Dendritic cell treated with granulocyte-macrophage colony-stimulating factor and Interleukin-4, amounts not matched to agents 40 ng/mL and 50 ng/mL, for 4 days (primary cell): ENCODE data around the gene MTA2.
"Not testable (repeated sequence)": the region's sequence is repeated elsewhere in the genome, so short reads cannot be mapped to it uniquely, and the experiment has no call there.

Experiments
- H3K27ac Mint-ChIP-seq: one replicate; pipeline ENCODE4 v1.8.0; 2022; ENCODE audit warnings: mild to moderate bottlenecking, mixed read lengths
- H3K27me3 Mint-ChIP-seq: one replicate; pipeline ENCODE4 v1.8.0; 2022; ENCODE audit warnings: mild to moderate bottlenecking, mixed read lengths
- H3K36me3 Mint-ChIP-seq: one replicate; pipeline ENCODE4 v1.8.0; 2022; ENCODE audit warnings: low read depth, mixed read lengths
- H3K4me1 Mint-ChIP-seq: one replicate; pipeline ENCODE4 v1.8.0; 2022; ENCODE audit warnings: low read depth, mixed read lengths
- H3K4me3 Mint-ChIP-seq: one replicate; pipeline ENCODE4 v1.8.0; 2022; ENCODE audit warnings: mild to moderate bottlenecking, moderate library complexity, mixed read lengths
- H3K9me3 Mint-ChIP-seq: one replicate; pipeline ENCODE4 v1.8.0; 2022; ENCODE audit warnings: mixed read lengths
- intact Hi-C: fragments of 100-400 bp; cut with micrococcal nuclease; formaldehyde crosslinking; loops from one replicate; pipeline ENCODE4 v1.15.0; 2022

The MTA2 gene

GRCh38 chr11:62601372-62602140 lies at the start of gene MTA2:
MTA2 (minus strand) TSS chr11:62601865; CDS start chr11:62601450, 415 bp downstream.
- Mint-ChIP-seq H3K27me3 (no peaks in the 10 kb centered on the region), H3K27ac (peak within 1 kb of the TSS; percentile 90), H3K36me3 (peaks cover 97% of the 10 kb centered on the region), H3K4me1 (peaks cover 72% of the 10 kb centered on the region), H3K9me3 (no peaks in the 10 kb centered on the region), H3K4me3 (peak within 1 kb of the TSS; percentile 85)
- intact Hi-C loops = loop anchor here (1.0 kb wide), 1 partner anchor 45 kb away; the partner anchor contains the start of gene GANAB

GRCh38 chr11:62650283-62650682 lies 48.6 kb upstream of the MTA2 start:
- Mint-ChIP-seq H3K4me1 (peaks cover 41% of the 10 kb centered on the region), H3K36me3 (peaks cover 53% of the 10 kb centered on the region), H3K27ac (peak overlapping the region; percentile 43)
- H3K27me3 Mint-ChIP-seq, H3K9me3 Mint-ChIP-seq, H3K4me3 Mint-ChIP-seq, intact Hi-C loops: not testable (repeated sequence)

- Mint-ChIP-seq H3K9me3 (no peaks in the 10 kb centered on the region), H3K27me3 (no peaks in the 10 kb centered on the region), H3K4me3 (no peak overlapping the region), H3K27ac (no peak overlapping the region), H3K4me1 (peaks cover 48% of the 10 kb centered on the region), H3K36me3 (peaks cover 56% of the 10 kb centered on the region)
- intact Hi-C loops = no loop called here
These were observed 47.8 kb upstream of the MTA2 start for GRCh38 chr11:62649486-62649885.

- no peak overlapping the region for H3K4me3 Mint-ChIP-seq
- H3K9me3 Mint-ChIP-seq = no peaks in the 10 kb centered on the region
- H3K36me3 Mint-ChIP-seq = peaks cover 61% of the 10 kb centered on the region
- H3K4me1 Mint-ChIP-seq = peaks cover 52% of the 10 kb centered on the region
- H3K27me3 Mint-ChIP-seq = no peaks in the 10 kb centered on the region
- no peak overlapping the region for H3K27ac Mint-ChIP-seq
- intact Hi-C loops = no loop called here
These were observed 47.3 kb upstream of the MTA2 start for GRCh38 chr11:62648967-62649364.

- no peak overlapping the region for H3K4me3 Mint-ChIP-seq
- intact Hi-C loops = no loop called here
- H3K27me3 Mint-ChIP-seq = no peaks in the 10 kb centered on the region
- H3K27ac Mint-ChIP-seq = no peak overlapping the region
- peaks cover 48% of the 10 kb centered on the region for H3K4me1 Mint-ChIP-seq
- H3K9me3 Mint-ChIP-seq = no peaks in the 10 kb centered on the region
- peaks cover 67% of the 10 kb centered on the region for H3K36me3 Mint-ChIP-seq
These were observed 46.7 kb upstream of the MTA2 start for GRCh38 chr11:62648185-62648966.

GRCh38 chr11:62647609-62648005 lies 45.9 kb upstream of the MTA2 start:
- Mint-ChIP-seq H3K4me3 (no peak overlapping the region), H3K27me3 (no peaks in the 10 kb centered on the region)

GRCh38 chr11:62646825-62647608 lies 45.4 kb upstream of the MTA2 start:
- peaks cover 40% of the 10 kb centered on the region for H3K4me1 Mint-ChIP-seq
- peak overlapping the region; percentile 93 for H3K27ac Mint-ChIP-seq
- H3K36me3 Mint-ChIP-seq = peaks cover 70% of the 10 kb centered on the region
- intact Hi-C loops = loop anchor here (1.0 kb wide), 1 partner anchor 46 kb away; the partner anchor contains the start of gene MTA2
- no peaks in the 10 kb centered on the region for H3K27me3 Mint-ChIP-seq
- peak overlapping the region; percentile 95 for H3K4me3 Mint-ChIP-seq
- H3K9me3 Mint-ChIP-seq = no peaks in the 10 kb centered on the region

More at GRCh38 chr11:62647609-62648005, 45.9 kb upstream of the MTA2 start:
- H3K9me3 Mint-ChIP-seq = no peaks in the 10 kb centered on the region
- H3K36me3 Mint-ChIP-seq = peaks cover 69% of the 10 kb centered on the region
- intact Hi-C loops = no loop called here
- H3K4me1 Mint-ChIP-seq = peaks cover 46% of the 10 kb centered on the region
- no peak overlapping the region for H3K27ac Mint-ChIP-seq

- no peaks in the 10 kb centered on the region for H3K9me3 Mint-ChIP-seq
- no peaks in the 10 kb centered on the region for H3K27me3 Mint-ChIP-seq
- intact Hi-C loops = loop anchor here (1.0 kb wide), 1 partner anchor 45 kb away; the partner anchor contains the start of gene MTA2
- peaks cover 39% of the 10 kb centered on the region for H3K4me1 Mint-ChIP-seq
- peaks cover 74% of the 10 kb centered on the region for H3K36me3 Mint-ChIP-seq
- peak within 1 kb of the TSS; percentile 93 for H3K27ac Mint-ChIP-seq
- peak within 1 kb of the TSS; percentile 95 for H3K4me3 Mint-ChIP-seq
These were observed 44.5 kb upstream of the MTA2 start, which contains the start of gene GANAB for GRCh38 chr11:62645946-62646824. GANAB (minus strand) TSS chr11:62646613; CDS start chr11:62646599, 14 bp downstream.

- intact Hi-C loops = no loop called here
These were observed 43.9 kb upstream of the MTA2 start for GRCh38 chr11:62645671-62645945.

GRCh38 chr11:62644220-62644619 lies 42.6 kb upstream of the MTA2 start:
- intact Hi-C loops = no loop called here
- Mint-ChIP-seq H3K9me3 (no peaks in the 10 kb centered on the region), H3K36me3 (peaks cover 75% of the 10 kb centered on the region), H3K27me3 (no peaks in the 10 kb centered on the region), H3K27ac (no peak overlapping the region), H3K4me1 (peaks cover 40% of the 10 kb centered on the region), H3K4me3 (no peak overlapping the region)

More at GRCh38 chr11:62645671-62645945, 43.9 kb upstream of the MTA2 start:
- Mint-ChIP-seq H3K27me3 (no peaks in the 10 kb centered on the region), H3K27ac (peak overlapping the region; percentile 93), H3K4me1 (peaks cover 35% of the 10 kb centered on the region), H3K9me3 (no peaks in the 10 kb centered on the region), H3K36me3 (peaks cover 77% of the 10 kb centered on the region), H3K4me3 (peak overlapping the region; percentile 95)

GRCh38 chr11:62632492-62632891 lies 30.8 kb upstream of the MTA2 start:
- H3K4me1 Mint-ChIP-seq = peaks cover 10% of the 10 kb centered on the region
- peaks cover 93% of the 10 kb centered on the region for H3K36me3 Mint-ChIP-seq
- H3K9me3 Mint-ChIP-seq = no peaks in the 10 kb centered on the region
- H3K27ac Mint-ChIP-seq = peak overlapping the region; percentile 11
- H3K27me3 Mint-ChIP-seq = no peaks in the 10 kb centered on the region
- H3K4me3 Mint-ChIP-seq = no peak overlapping the region
- intact Hi-C loops = no loop called here

GRCh38 chr11:62627713-62628112 lies 26.0 kb upstream of the MTA2 start:
- H3K27ac Mint-ChIP-seq = no peak overlapping the region
- intact Hi-C loops = no loop called here
- H3K9me3 Mint-ChIP-seq = no peaks in the 10 kb centered on the region
- peaks cover 90% of the 10 kb centered on the region for H3K36me3 Mint-ChIP-seq
- H3K27me3 Mint-ChIP-seq = no peaks in the 10 kb centered on the region
- H3K4me3 Mint-ChIP-seq = no peak overlapping the region
- no peaks in the 10 kb centered on the region for H3K4me1 Mint-ChIP-seq
